Endothelial cell of umbilical vein (primary cell): Measurements from ENCODE around the gene ERN2. TPM values are rescaled to one million over a fixed set of nuclear protein-coding genes. Genes with fewer than 3 reads are reported as not detected.

Experiments
- BruUV-seq: library from RNA; stranded (reverse); fragments of 400-500 nt; replicated peaks from 2 replicates; lab custom pipeline; 2021; lab: Mats Ljungman, UMichigan
- CTCF ChIA-PET: fragments of 300-600, 350-600 bp; sonication (Branson Sonifier 250); formaldehyde crosslinking; loops from one replicate; lab custom pipeline; 2021; ENCODE audit warnings: antibody characterized with exemption, inconsistent platforms; lab: Charles Lee
- POLR2A ChIA-PET: fragments of 300-600, 350-600 bp; sonication (Branson Sonifier 250); formaldehyde crosslinking; loops from one replicate; lab custom pipeline; 2021; ENCODE audit warnings: antibody characterized with exemption, inconsistent platforms; lab: Charles Lee
- DNase-seq: peaks from one replicate; pipeline ENCODE4 v3.0.0-alpha.2; 2011; ENCODE audit warnings: low read depth, low spot score
- FAIRE-seq: peaks from 2 replicates; lab custom pipeline; 2011; peaks lifted over from hg19 to GRCh38; lab: Jason Lieb, UNC
- H2AFZ ChIP-seq: 2 replicates; pipeline ENCODE4 v1.6.0; 2012; ENCODE audit warnings: low read depth, low read length, control low read depth, inconsistent platforms
- H3K27ac ChIP-seq: 2 replicates; pipeline ENCODE4 v1.5.1; 2011; ENCODE audit warnings: low read depth, mild to moderate bottlenecking, control low read depth, low read length, moderate library complexity; ENCODE audit not compliant: insufficient read depth
- H3K27me3 ChIP-seq, 2 experiments: 2 replicates each; pipeline versions ENCODE4 v1.6.0 to v1.6.1; 2011; ENCODE audit warnings: low read length in 2 of 2, mixed read lengths in 1 of 2; ENCODE audit not compliant: control insufficient read depth in 2 of 2, insufficient read depth in 2 of 2
- H3K36me3 ChIP-seq, 2 experiments: 2 replicates in 1 of 2; 3 replicates in 1 of 2; pipeline ENCODE4 v1.5.1; 2011; ENCODE audit warnings: low read length in 2 of 2, mild to moderate bottlenecking in 1 of 2, moderate library complexity in 1 of 2; ENCODE audit not compliant: control insufficient read depth in 2 of 2, insufficient read depth in 2 of 2; ENCODE audit errors: extremely low read depth in 1 of 2
- H3K4me1 ChIP-seq: 3 replicates; pipeline ENCODE4 v1.5.1; 2011; ENCODE audit warnings: mild to moderate bottlenecking, low read length; ENCODE audit not compliant: control insufficient read depth, insufficient read depth; ENCODE audit errors: extremely low read depth
- H3K4me2 ChIP-seq: 2 replicates; pipeline ENCODE4 v1.6.1; 2011; ENCODE audit warnings: low read length, control low read depth, mixed read lengths; ENCODE audit not compliant: insufficient read depth
- H3K4me3 ChIP-seq, 3 experiments: fragments of 200-600 bp in 1 of 3; sonication (generic), shearing (Covaris generic) in 1 of 3; replicated peaks in 1 of 3; 2 replicates each; pipeline ENCODE4 v1.5.1; 2011 to 2016; ENCODE audit warnings: control low read depth in 3 of 3, low read length in 3 of 3, mild to moderate bottlenecking in 2 of 3, inconsistent platforms in 1 of 3, low read depth in 1 of 3, moderate library complexity in 1 of 3; ENCODE audit not compliant: insufficient read depth in 1 of 3
- H3K79me2 ChIP-seq: 2 replicates; pipeline ENCODE4 v1.6.0; 2012; ENCODE audit warnings: low read length, inconsistent platforms; ENCODE audit not compliant: control insufficient read depth, insufficient read depth
- H3K9ac ChIP-seq: replicated peaks from 2 replicates; pipeline ENCODE3; 2011; ENCODE audit warnings: low read length, control low read depth; ENCODE audit not compliant: insufficient read depth; ENCODE audit errors: extremely low read depth
- H3K9me1 ChIP-seq: replicated peaks from 3 replicates; pipeline ENCODE4 v1.6.0; 2011; ENCODE audit warnings: mild to moderate bottlenecking, low read length; ENCODE audit not compliant: control insufficient read depth, insufficient read depth; ENCODE audit errors: extremely low read depth
- H3K9me3 ChIP-seq: replicated peaks from 2 replicates; pipeline ENCODE4 v1.5.1; 2012; ENCODE audit warnings: low read length, inconsistent platforms; ENCODE audit not compliant: control insufficient read depth, insufficient read depth
- H4K20me1 ChIP-seq: replicated peaks from 2 replicates; pipeline ENCODE3; 2011; ENCODE audit warnings: mild to moderate bottlenecking, low read length; ENCODE audit not compliant: control insufficient read depth, insufficient read depth; ENCODE audit errors: extremely low read depth
- EZH2 ChIP-seq: IDR thresholded peaks from 2 replicates; pipeline ENCODE4 v1.6.1; 2012; ENCODE audit warnings: borderline replicate concordance, low read depth, mild to moderate bottlenecking, moderate library complexity, low read length, inconsistent platforms; ENCODE audit not compliant: severe bottlenecking
- FOS ChIP-seq: IDR thresholded peaks from 2 replicates; pipeline ENCODE4 v1.6.1; 2011; ENCODE audit warnings: mild to moderate bottlenecking, low read length, moderate library complexity, borderline replicate concordance; ENCODE audit not compliant: insufficient read depth
- GATA2 ChIP-seq: IDR thresholded peaks from 2 replicates; pipeline ENCODE4 v1.7.0; 2011; ENCODE audit warnings: low read depth, mild to moderate bottlenecking, moderate library complexity, mixed read lengths, low read length; ENCODE audit not compliant: insufficient read length, insufficient read depth
- JUN ChIP-seq: IDR thresholded peaks from 2 replicates; pipeline ENCODE4 v1.6.1; 2011; ENCODE audit warnings: borderline replicate concordance, low read depth; ENCODE audit not compliant: insufficient read length, insufficient read depth
- MYC ChIP-seq: IDR thresholded peaks from one replicate; pipeline ENCODE4 v1.6.1; 2011; ENCODE audit warnings: mild to moderate bottlenecking, low read depth, low read length
- POLR2A ChIP-seq: IDR thresholded peaks from 2 replicates; pipeline ENCODE4 v1.6.1; 2012; ENCODE audit warnings: low read depth, mild to moderate bottlenecking, control low read depth, low read length
- POLR2AphosphoS5 ChIP-seq: IDR thresholded peaks from 2 replicates; pipeline ENCODE4 v1.6.1; 2012; ENCODE audit warnings: low read depth, mild to moderate bottlenecking, control low read depth, low read length, moderate library complexity; ENCODE audit not compliant: insufficient read depth
- dilution Hi-C: fragments of 300-500 bp; cut with MboI; formaldehyde crosslinking; loops from one replicate; pipeline ENCODE4 v1.15.0; 2019; ENCODE audit warnings: low sequenced_read_pairs; ENCODE audit not compliant: extremely low pct_ligation_motif_present
- intact Hi-C: fragments of 100-400 bp; cut with micrococcal nuclease; formaldehyde crosslinking; loops from one replicate; pipeline ENCODE4 v1.10.0; 2022
- polyA plus RNA-seq, 4 experiments: library from polyadenylated mRNA; depleted of rRNA in 3 of 4; stranded (reverse) in 3 of 4; unstranded in 1 of 4; fragments of >200 nt; gene quantifications; 2 replicates each; pipeline versions ENCODE4 v1.2.1 to v1.2.3, GENCODE V29; 2011 to 2012; ENCODE audit warnings: missing spikeins in 1 of 4
- total RNA-seq: library from RNA; stranded (reverse); gene quantifications from 2 replicates; pipeline ENCODE4 v1.2.3, GENCODE V29; 2021
- TF ChIP-seq, protein P1 (sequence below), 2 donors: IDR thresholded peaks; 1 replicate in 1 of 2; 2 replicates in 1 of 2; pipeline ENCODE4 v1.5.1; 2011; ENCODE audit warnings: low read length in 2 of 2, mild to moderate bottlenecking in 2 of 2, moderate library complexity in 2 of 2, control low read depth in 1 of 2, inconsistent platforms in 1 of 2, low read depth in 1 of 2; ENCODE audit not compliant: insufficient read depth in 1 of 2; ENCODE audit errors: extremely low read depth in 1 of 2
- TF ChIP-seq, protein P2 (sequence below): IDR thresholded peaks from 2 replicates; pipeline ENCODE4 v1.6.1; 2011; ENCODE audit not compliant: insufficient read depth, insufficient read length

Gene ERN2
- total and polyA plus RNA-seq, 2 donors (not counting 3 experiments of a cell fraction or from before 2014, with no cell fraction given) = 0.15 TPM; not detected in 1

DNA sequence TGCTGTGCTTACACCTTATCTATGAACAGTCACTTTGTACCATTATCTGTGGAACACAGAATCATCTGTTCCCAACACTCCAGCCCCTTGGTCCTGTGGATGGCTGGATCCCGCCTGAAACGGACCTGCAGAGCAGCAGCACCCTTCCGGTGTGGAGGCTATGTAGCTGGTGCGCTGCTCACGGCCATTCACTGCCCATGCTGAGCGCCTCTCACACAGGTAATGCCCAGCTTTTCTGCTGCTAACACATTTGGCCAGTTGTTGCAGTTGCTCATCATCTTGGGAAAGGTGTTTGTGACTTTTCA is 45.7 kb downstream of the ERN2 start:
- peaks cover 5% of the 10 kb centered on the region for H3K79me2 ChIP-seq
- CTCF ChIA-PET = no interaction called here
- no peaks in the 10 kb centered on the region for H4K20me1 ChIP-seq
- dilution Hi-C loops = no loop called here
- DNase-seq = no peak
- no peaks in the 10 kb centered on the region for H3K27me3 ChIP-seq
- no peak overlapping the region for H3K4me3 ChIP-seq
- intact Hi-C loops = no loop called here
- no peaks in the 10 kb centered on the region for H3K9me3 ChIP-seq
- no peak for FAIRE-seq
- no peak for TF ChIP-seq EZH2
- no peak for TF ChIP-seq FOS
- no peak for TF ChIP-seq JUN
- TF ChIP-seq POLR2AphosphoS5 = no peak
- no peak for TF ChIP-seq POLR2A
- TF ChIP-seq MYC = no peak
- TF ChIP-seq GATA2 = no peak
- TF ChIP-seq, protein P1, sequence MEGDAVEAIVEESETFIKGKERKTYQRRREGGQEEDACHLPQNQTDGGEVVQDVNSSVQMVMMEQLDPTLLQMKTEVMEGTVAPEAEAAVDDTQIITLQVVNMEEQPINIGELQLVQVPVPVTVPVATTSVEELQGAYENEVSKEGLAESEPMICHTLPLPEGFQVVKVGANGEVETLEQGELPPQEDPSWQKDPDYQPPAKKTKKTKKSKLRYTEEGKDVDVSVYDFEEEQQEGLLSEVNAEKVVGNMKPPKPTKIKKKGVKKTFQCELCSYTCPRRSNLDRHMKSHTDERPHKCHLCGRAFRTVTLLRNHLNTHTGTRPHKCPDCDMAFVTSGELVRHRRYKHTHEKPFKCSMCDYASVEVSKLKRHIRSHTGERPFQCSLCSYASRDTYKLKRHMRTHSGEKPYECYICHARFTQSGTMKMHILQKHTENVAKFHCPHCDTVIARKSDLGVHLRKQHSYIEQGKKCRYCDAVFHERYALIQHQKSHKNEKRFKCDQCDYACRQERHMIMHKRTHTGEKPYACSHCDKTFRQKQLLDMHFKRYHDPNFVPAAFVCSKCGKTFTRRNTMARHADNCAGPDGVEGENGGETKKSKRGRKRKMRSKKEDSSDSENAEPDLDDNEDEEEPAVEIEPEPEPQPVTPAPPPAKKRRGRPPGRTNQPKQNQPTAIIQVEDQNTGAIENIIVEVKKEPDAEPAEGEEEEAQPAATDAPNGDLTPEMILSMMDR (IDR thresholded peaks at IDR 0.05; ENCODE audit: extremely low read depth in 1 of 2, insufficient read depth in 1 of 2, low read depth in 1 of 2, low read length in 2 of 2) = no peak
- TF ChIP-seq, protein P2, sequence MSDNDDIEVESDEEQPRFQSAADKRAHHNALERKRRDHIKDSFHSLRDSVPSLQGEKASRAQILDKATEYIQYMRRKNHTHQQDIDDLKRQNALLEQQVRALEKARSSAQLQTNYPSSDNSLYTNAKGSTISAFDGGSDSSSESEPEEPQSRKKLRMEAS = no peak
- BruUV-seq = no TSS peak
- POLR2A ChIA-PET = no interaction called here
- H3K4me2 ChIP-seq = no peak overlapping the region
- no peak overlapping the region for H3K9ac ChIP-seq
- no peak overlapping the region for H2AFZ ChIP-seq
- H3K4me1 ChIP-seq = peaks cover 20% of the 10 kb centered on the region
- H3K27ac ChIP-seq = no peak overlapping the region
- no peaks in the 10 kb centered on the region for H3K9me1 ChIP-seq
- peaks cover 31 to 42% of the 10 kb centered on the region in 2 experiments for H3K36me3 ChIP-seq
